NCI-H510A treated with DMSO at 0.1 percent for 48 hours (cell line): ENCODE measurements around the gene SNX14.
"Not testable (repeated sequence)": the region's sequence is repeated elsewhere in the genome, so short reads cannot be mapped to it uniquely, and the experiment has no call there.

Experiments
- DNase-seq: peaks from one replicate; lab custom pipeline; 2025; lab: John Stamatoyannopoulos, UW

The SNX14 gene

GRCh38 chr6:85593438-85594196 lies at the start of gene SNX14:
SNX14 (minus strand) TSS chr6:85593858; CDS start chr6:85593718, 140 bp downstream.
- peak; percentile 60 for DNase-seq

- peak; percentile 76 for DNase-seq
Measured at GRCh38 chr6:85642774-85643536, 49.3 kb upstream of the SNX14 start, which contains the start of gene SYNCRIP. SYNCRIP (minus strand) TSS chr6:85642886; CDS start chr6:85641439, 1,447 bp downstream.

- DNase-seq, result no peak
Measured at GRCh38 chr6:85641897-85642773, 48.5 kb upstream of the SNX14 start.

- no peak for DNase-seq
Measured at GRCh38 chr6:85641522-85641896, 47.9 kb upstream of the SNX14 start.

GRCh38 chr6:85640821-85641220 lies 47.2 kb upstream of the SNX14 start:
- no peak for DNase-seq

GRCh38 chr6:85637579-85637978 lies 43.9 kb upstream of the SNX14 start:
- no peak for DNase-seq

GRCh38 chr6:85632164-85632942 lies 38.7 kb upstream of the SNX14 start:
- DNase-seq, result no peak

- not testable (repeated sequence) for DNase-seq
Measured at GRCh38 chr6:85631117-85631516, 37.5 kb upstream of the SNX14 start.

GRCh38 chr6:85628353-85628752 lies 34.7 kb upstream of the SNX14 start:
- no peak for DNase-seq

GRCh38 chr6:85620308-85620707 lies 26.6 kb upstream of the SNX14 start:
- DNase-seq, result no peak

- no peak for DNase-seq
Measured at GRCh38 chr6:85614780-85615179, 21.1 kb upstream of the SNX14 start.

- DNase-seq, result no peak
Measured at GRCh38 chr6:85612690-85613474, 19.2 kb upstream of the SNX14 start.

GRCh38 chr6:85610182-85610895 lies 16.7 kb upstream of the SNX14 start:
- DNase-seq, result no peak

GRCh38 chr6:85602100-85602499 lies 8.4 kb upstream of the SNX14 start:
- no peak for DNase-seq

GRCh38 chr6:85600713-85601313 lies 7.2 kb upstream of the SNX14 start:
- DNase-seq, result no peak

GRCh38 chr6:85594197-85594930 lies 706 bp upstream of the SNX14 start:
- no peak for DNase-seq

- DNase-seq, result no peak
Measured at GRCh38 chr6:85592033-85592432, 1.6 kb downstream of the SNX14 start.

GRCh38 chr6:85591207-85591606 lies 2.5 kb downstream of the SNX14 start:
- no peak for DNase-seq

- DNase-seq, result no peak
Measured at GRCh38 chr6:85585741-85586140, 7.9 kb downstream of the SNX14 start.
